ENCODE results near the gene RPTOR.
"Not testable (repeated sequence)": the region's sequence is repeated elsewhere in the genome, so short reads cannot be mapped to it uniquely, and the experiment has no call there.

RPTOR gene, protein sequence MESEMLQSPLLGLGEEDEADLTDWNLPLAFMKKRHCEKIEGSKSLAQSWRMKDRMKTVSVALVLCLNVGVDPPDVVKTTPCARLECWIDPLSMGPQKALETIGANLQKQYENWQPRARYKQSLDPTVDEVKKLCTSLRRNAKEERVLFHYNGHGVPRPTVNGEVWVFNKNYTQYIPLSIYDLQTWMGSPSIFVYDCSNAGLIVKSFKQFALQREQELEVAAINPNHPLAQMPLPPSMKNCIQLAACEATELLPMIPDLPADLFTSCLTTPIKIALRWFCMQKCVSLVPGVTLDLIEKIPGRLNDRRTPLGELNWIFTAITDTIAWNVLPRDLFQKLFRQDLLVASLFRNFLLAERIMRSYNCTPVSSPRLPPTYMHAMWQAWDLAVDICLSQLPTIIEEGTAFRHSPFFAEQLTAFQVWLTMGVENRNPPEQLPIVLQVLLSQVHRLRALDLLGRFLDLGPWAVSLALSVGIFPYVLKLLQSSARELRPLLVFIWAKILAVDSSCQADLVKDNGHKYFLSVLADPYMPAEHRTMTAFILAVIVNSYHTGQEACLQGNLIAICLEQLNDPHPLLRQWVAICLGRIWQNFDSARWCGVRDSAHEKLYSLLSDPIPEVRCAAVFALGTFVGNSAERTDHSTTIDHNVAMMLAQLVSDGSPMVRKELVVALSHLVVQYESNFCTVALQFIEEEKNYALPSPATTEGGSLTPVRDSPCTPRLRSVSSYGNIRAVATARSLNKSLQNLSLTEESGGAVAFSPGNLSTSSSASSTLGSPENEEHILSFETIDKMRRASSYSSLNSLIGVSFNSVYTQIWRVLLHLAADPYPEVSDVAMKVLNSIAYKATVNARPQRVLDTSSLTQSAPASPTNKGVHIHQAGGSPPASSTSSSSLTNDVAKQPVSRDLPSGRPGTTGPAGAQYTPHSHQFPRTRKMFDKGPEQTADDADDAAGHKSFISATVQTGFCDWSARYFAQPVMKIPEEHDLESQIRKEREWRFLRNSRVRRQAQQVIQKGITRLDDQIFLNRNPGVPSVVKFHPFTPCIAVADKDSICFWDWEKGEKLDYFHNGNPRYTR (N-terminal part only)
- total RNA-seq: 65.5 to 80.5 reads per million in 2 donors

- DNase-seq: peak; percentile 71 to 91 (median 82)
These were observed at the start of gene RPTOR for GRCh38 chr17:80544655-80545498. Gene RPTOR, plus strand, starts transcription at chr17:80544838. Its CDS starts 792 bp downstream, at chr17:80545630.

GRCh38 chr17:80497726-80498241, 46.9 kb upstream of the RPTOR start:
- DNase-seq: peak in 1 of 5 experiments; percentile 71

GRCh38 chr17:80498242-80498919, 46.3 kb upstream of the RPTOR start:
- no peak for DNase-seq

DNA sequence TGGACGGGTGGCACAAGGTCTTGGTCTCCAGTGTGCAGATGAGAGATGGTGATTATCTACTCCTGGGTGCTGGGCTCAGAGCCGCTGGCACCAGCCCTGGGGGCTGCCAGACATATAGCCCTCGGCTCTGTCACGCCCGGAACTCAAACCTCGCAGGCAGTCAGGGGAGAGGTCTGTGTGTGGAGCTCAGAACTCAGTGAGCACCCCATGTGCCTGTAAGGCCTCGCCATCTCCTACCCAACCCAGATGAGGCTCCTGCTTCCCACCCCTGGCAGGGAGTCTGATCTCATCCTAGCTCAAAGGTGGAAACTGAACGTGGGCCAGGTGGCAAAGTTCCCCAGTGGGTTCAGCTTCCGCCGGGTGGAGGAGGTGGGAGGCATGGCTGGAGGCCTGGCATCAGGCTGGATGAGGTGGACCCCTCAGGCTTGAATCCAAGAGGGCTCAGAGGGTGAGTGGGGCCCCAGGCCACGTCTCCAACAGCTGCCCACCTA, 45.7 kb upstream of the RPTOR start:
- DNase-seq: no peak

DNA sequence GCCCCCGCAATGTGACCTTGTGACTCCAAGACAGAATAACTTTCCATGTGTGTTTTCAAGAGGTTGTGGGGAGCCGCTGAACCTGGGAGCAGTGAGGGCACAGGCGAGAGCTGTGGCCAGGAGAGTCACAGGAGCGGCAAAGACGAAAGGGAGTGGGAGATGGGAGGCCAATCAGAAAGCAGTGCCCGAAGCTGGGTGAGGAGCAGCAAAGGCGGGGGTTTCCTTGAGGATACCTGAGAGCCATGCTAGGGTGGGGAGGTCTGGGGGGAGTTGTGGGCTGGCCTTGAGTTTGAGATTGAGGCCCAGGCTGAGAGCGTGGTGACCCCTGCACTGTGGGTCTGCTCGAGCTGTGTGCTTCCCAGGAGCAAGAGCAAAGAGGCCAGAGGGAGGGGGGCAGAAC, 45.1 kb upstream of the RPTOR start:
- DNase-seq: no peak

GRCh38 chr17:80499961-80500665, 44.5 kb upstream of the RPTOR start:
- DNase-seq: no peak

GRCh38 chr17:80501741-80502577, 42.7 kb upstream of the RPTOR start:
- no peak for DNase-seq

- no peak for DNase-seq
These were observed 42.1 kb upstream of the RPTOR start for GRCh38 chr17:80502578-80502877.

GRCh38 chr17:80503031-80503430, 41.6 kb upstream of the RPTOR start:
- no peak for DNase-seq

GRCh38 chr17:80503921-80504320, 40.7 kb upstream of the RPTOR start:
- no peak for DNase-seq

DNA sequence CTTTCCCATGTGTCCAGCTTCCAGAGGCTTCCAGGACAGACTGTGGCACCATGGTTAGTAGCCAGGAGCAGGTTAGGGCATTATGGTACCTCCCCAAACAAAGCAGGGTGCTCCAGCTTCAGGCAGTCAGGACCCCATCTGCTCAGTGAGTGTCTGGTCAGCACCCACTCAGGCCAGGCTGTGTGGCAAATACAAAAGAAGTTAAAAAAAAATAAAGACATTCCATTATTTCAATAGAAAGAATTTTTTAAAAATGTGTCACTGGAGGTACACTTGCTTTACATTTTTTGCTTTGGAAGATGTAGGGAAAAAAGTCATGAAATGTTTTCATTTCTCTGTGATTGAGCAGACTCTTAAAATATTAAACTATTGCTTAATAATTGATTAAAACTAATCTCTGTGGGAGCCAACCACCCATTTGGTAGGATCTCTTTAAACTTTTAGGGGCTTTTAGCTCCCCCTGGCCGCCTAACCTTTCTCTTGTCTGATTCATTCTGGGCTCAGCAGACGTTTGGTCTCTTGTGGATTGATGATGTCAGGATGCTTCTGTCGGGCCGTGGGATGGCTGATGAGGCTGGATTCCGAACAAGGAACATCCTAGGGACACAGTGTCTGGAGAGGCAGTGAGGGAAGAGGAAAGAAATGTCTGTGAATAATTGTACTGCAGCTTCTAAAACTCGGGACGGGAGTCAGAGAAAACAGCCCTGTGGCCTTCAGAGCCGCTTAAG, 39.8 kb upstream of the RPTOR start:
- DNase-seq: no peak

DNA sequence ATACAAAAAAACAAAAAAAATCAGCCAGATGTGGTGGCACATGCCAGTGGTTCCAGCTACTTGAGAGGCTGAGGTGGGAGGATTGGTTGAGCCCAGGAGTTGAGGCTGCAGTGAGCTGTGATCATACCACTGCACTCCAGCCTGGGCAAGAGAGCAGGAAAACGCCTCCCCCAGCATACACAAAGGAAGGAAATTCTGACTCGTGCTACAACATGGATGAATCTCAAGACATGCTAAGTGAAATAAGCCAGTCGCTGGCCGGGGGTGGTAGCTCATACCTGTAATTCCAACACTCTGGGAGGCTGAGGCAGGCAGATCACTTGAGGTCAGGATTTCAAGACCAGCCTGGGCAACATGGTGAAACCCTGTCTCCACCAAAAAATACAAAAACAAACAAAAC, 37.5 kb upstream of the RPTOR start:
- not testable (repeated sequence) for DNase-seq

- DNase-seq: no peak
These were observed 36.7 kb upstream of the RPTOR start for GRCh38 chr17:80507965-80508364.

- DNase-seq: no peak
These were observed 35.3 kb upstream of the RPTOR start for GRCh38 chr17:80509311-80509710.

DNA sequence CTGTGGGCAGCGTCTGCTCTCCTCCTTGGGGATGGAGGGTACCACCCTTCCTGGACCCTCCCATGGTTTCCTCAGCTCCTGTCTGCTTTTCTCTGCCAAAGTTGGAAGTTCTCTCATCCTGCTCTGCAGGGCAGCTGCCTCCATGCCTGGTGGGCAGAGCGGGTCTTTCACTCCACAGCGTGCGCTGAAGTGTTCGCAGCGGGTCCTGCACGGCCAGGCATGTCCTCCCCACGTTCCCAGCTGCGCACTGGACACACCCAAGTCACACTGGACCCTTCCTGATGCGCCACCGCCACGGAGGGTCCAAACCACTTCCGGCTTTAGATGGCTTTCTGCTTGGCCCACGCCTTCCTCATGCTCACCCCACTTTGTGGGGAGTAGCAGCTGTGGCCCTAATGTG, 34.5 kb upstream of the RPTOR start:
- DNase-seq: no peak

DNA sequence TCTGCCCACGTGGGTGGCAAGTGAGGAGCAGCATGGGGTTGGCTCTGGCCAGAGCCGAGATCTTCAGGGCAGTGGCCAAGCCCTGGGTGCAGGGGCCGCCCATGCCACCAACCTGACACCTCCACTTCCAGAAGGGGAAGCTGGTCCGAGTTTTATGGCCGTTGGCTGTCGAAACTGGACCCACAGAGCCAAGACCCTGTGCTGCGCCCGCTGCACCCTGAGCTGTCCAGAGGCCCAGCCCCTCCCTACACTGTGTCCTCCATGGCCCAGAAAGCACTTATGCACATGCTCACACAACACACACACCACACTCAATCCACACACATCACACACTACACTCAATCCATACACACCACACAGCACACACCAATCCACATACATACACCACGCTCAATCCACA, 33.9 kb upstream of the RPTOR start:
- no peak for DNase-seq

DNA sequence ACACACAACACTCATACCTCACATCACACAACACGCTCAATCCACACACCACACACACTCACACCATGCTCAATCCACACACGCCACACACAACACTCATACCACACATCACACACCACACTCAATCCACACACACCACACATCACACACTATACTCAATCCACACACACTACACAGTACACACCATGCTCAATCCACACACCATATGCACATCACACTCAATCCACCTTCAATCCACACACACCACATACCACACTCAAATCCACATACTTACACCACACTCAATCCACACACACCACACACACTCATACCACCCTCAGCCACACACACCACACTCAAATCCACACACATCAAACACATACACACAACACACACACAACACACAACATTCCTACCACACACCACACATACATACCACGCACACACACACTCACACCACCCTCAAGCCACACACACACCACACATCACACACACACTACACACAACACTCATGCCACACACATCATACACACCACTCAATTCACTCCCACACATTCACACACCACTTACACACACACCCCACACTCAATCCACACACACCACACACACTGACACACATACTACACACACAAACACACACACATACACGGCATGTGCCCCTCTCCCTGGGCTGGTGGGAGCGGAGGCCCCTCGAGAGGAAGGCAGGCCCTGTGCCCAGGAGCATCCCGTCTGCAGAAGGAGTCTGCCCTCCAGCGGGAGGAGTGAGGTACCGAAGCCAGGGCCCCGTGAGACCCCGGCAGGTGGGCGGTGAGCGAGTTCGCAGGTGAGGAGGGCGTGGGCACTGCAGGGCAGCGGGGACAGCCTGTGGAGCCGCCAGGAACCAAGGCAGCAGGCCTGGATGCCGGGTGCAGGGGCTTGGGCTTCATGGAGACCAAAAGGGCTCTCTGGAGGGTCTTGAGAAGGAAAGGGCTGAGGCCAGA, 33.1 kb upstream of the RPTOR start:
- DNase-seq: peak in 1 of 5 experiments; percentile 16

DNA sequence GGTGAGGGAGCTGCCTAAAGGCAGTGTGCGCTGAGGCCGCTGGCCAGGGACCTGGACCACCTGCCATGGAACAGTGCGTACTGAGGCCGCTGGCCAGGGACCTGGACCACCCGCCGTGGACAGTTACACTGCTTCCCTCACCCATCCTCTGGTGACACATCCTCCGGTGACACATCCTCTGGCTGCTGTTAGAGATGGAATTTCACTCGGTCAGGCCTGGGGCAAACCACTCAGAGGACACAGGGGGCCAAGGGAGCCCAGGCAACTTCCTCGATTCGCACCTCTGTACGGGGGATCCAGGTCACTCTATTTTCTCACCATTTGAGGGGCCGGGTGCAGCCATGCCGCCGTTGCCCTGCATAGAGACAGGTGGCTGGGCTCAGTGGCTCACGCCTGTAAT, 32.4 kb upstream of the RPTOR start:
- DNase-seq: no peak
